ENCODE results near the gene PARD6G.

The PARD6G gene

DNA sequence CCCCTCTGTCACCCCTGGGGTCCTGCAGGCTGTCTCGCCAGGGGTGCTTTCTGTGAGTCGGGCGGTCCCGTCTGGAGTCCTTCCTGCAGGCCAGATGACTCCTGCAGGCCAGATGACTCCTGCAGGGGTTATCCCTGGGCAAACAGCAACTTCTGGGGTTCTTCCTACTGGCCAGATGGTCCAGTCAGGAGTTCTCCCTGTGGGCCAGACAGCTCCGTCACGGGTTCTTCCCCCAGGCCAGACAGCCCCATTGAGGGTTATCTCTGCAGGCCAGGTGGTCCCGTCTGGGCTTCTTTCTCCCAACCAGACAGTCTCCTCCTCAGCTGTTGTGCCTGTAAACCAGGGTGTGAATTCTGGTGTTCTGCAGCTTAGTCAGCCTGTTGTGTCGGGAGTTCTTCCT, 110.6 kb downstream of the PARD6G start:
- DNase-seq, result peak; percentile 20

DNA sequence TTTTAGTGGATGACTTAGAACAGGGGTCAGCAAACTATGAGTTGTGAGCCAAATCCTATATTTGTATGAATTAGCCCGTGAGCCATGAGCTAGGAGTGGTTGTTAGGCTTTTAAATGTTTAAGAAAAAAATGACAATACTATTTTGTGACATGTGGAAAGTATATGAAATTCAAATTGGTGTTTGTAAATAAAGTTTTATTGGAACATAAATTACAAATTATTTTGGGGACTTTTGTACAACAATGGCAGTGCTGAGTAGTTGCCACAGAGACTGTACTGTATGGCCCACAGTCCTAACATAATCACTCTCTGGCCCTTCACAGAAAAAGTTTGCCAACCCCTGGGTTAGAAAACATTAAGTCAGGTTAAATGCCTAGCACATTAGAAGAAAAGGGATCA, 112.2 kb downstream of the PARD6G start:
- DNase-seq, result no peak

DNA sequence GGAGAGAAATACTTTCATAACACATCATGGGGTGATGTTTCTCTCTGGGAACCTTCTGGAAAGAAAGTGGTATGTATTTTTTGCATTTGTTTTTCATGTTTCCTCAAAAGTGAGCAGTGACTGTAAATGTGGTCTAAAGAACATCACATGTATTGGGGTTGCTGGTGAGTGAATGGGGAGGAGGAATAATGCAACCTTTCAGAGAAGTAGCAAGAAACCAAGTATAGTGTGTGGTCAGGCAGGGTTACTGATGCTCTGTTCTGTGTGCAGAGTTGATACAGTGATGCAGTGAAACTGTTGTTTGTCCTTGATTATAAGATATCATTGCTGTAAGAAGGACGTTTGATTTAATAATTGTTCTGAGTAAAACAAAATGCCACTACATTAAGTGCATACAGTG, 114.2 kb downstream of the PARD6G start:
- DNase-seq, result no peak

DNA sequence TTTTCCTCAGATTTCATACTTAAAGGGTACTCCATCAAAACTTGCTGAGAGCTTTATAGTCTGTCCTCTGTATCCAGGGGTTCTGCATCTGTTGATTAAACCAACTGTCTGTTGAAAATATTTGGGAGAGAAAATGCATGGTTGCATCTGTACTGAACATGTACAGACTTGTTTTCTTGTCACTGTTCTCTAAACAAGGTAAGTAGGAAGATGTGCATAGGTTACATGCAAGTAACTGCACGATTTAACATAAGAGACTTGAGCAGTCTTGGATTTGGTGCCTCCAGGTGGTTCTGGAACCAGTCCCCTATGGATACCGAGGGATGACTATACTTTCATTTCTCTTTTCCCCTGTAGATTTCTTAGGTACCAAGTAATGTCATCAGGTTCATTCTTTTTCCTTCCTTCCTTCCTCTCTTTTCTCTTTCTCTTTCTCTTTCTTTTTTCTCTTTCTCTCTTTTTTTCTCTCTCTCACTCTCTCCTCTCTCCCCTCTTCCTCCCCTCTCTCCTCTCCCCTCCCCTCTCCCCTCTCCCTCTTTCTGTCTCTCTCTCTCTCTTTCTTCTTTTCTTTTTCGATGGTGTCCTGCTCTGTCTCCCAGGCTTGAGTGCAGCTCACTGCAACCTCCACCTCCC, 115.0 kb downstream of the PARD6G start:
- no peak for DNase-seq

DNA sequence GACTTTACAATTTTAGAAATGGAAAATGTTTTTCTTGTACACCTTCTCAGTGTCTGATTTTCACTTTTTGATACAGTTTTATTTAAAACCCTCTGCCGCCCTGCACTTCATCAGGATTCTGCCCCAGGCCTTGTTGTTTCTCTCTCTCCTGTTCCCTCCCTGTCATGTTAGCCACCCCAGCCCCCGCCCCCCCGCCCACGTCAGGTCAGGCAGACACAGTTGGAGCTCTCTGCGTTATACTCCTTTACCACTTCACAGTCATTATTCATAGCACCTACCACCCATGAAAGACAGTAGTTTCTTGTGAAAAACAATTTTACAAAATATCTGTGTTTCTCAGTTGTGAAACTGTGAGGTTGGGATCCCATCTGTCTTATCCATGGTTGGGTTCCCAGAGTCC, 116.8 kb downstream of the PARD6G start:
- no peak for DNase-seq

DNA sequence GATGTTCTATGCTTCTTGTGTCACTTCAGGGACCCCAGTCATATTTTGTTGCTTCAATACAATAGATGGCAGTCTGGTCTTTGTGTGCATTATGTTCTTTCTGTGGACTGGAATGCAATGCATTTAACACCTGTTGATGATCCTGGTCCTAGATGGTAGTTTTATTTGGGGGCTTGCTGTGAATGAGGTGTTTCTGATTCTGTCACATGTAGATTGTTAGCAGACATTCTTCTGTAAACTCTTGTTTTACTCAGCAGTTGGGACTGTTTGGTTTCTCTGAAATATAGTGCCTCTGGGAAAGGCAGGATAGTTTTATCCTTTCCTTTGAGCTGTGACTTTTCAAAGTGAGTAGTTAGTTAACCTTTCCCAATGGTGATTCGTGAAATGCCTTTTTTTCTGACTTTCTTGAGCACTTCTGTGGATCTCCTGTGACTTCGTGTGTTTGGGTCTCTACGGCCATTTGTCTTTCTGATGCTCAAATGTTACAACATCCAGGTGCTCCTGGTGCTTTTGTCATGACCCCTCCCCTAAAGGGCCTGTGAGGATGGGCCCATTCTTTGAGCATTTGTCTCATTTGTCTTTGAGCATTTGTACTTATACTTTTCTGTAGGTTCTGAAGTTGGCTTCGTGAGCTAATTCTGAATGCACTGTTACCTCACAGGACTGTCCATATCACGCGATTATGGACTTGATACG, 117.5 kb downstream of the PARD6G start:
- no peak for DNase-seq

DNA sequence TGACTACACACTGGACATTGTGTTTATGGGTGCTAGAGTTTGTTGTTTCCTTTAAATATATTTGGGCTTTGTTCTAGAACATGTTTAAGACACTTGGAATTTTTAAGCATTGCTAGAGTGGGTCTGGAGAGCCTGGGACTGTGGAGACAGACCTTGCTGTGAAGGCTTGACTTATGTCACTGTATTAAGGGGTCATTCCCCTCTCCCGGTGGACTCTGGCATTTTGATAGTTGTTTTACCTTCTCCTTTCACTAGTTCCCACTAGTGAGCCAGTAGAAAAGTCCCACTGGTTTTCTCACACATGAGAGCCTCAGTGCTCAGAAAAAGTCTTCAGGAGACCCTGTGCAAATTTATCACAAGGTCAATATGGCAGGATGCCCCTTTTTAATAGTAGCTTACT, 119.7 kb downstream of the PARD6G start:
- no peak for DNase-seq

DNA sequence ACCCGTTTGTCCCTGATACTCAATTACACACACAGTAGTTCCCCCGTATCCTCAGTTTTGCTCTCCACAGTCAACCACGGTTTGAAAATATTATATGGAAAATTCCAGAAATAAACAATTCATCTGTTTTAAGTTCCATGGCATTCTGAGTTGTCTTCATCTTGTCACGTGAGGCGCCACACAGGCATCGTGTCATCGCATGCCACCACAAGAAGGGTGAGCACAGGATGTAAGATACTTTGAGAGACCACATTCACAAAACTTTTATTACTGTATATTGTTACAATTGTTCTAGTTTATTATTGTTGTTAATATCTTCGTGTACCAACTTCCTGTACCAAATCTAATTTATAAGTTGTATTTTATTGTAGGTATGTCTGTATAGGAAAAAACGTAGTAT, 120.5 kb downstream of the PARD6G start:
- no peak for DNase-seq

DNA sequence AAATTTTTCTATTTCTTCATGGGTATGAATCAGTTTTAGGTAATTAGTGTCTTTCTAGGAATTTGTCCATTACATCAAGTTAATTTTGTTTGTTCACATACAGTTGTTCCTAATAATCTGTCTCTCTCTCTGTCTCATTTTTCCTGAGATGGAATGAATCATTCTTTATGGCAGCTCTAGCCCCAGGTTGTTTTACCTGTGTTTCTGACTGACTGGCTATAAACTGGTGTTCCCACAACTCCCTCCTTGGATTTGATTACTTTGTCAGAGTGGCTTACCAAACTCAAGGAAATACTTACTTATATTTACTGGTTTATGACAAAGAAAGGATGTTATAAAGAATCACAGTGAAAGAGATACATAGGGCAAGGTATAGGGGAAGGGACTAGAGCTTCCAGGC, 123.2 kb downstream of the PARD6G start:
- no peak for DNase-seq

DNA sequence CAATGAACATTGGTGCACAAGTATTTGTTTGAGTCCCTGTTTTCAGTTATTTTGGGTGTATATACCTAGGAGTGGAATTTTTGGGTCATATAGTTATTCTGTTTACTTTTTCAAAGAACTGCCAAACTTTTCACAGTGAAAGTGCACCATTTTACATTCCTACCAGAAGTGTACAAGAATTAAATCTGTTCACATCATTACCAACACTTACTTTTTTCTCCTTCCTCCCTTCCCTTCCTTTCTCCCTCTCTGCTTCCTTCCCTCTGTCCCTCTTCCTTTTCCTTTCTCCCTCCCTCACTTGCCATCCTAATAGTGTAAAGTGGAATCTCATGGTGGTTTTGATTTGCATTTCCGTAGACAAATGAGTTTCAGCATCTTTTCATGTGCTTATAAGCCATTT, 126.4 kb downstream of the PARD6G start:
- DNase-seq, result no peak

DNA sequence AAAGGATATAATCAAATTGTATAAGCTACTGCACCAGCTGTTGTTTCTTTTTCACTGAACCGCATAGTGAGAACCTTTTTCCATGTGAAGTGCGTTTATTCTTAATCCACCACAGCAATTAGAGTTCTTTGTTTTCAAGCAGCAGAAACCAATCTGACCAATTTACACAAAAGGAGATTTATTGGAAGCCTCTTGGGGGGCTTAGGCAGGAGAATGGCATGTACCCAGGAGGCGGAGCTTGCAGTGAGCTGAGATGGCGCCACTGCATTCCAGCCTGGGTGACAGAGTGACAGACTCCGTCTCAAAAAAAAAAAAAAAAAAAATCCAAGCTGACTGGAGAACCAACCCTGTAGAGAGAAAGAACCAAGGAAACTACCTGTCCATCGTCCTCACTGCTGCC, 128.2 kb downstream of the PARD6G start:
- no peak for DNase-seq

DNA sequence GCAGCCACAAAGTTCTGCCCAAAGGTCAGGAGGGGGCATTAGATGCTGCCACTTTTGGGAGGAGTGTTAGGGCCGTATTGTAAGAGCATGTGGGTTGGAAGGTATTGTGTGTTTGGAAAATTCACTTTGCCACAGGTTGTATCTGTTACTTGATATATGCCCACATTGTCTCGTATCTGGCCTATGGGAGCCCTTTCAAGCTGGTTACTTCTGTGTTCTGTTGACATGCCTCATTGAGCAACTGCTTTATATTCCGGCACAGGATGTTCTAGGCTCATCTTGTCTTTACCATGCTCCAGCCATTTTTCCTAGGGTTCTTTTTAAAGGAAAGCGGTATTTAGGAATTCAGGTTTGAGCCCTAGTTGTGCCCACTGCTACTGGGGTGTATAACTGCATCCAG, 132.3 kb downstream of the PARD6G start:
- DNase-seq, result no peak

DNA sequence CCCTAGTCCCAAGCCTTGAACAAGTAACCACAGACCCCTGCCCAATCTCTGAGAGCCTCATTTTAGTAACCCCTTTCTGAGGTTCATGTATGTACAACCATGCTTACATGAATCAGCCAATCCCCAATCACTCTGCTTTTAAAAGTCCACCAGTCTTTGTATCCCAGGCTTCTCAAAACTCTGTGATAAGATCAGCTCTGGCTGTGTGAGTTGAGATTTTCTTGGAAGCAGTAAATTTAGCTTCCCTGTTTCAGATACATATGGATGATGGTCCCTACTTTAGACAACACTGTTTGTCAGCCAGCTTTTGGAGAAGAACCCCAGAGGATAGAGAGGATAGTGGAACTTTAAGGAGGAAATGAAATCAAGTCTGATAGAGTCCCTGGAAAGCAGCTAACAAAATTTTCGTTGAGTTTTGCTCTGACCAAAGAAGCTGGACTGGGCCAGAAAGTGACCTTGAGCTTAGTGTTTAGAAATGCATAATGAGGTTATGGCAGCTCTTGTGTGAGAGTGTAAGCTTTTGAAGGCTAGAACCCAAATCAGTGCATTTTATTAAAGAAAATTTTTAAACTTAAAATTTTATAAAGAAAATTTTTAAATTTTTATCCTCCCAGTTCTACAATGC, 134.6 kb downstream of the PARD6G start:
- no peak for DNase-seq

DNA sequence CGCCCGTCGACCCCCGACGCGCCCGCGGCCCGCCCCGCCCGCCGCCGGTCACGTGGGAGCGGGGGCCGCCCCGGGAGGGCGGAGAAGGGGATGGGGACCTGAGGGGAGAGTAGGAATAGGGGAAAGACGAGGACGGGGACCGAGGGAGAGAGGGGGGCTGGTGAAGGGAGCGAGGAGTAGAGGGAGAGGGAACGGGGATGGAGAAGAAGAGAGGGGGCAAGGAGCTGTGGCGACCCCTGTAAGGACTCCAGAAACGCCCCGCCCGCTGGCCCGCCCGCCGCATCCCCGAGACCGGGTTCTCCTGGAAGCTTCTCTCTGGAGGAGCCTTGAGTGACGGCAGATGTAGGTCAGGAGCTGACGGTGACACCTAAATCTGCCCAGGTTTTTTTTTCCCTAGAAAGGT, 137.6 kb downstream of the PARD6G start:
- DNase-seq, result no peak

DNA sequence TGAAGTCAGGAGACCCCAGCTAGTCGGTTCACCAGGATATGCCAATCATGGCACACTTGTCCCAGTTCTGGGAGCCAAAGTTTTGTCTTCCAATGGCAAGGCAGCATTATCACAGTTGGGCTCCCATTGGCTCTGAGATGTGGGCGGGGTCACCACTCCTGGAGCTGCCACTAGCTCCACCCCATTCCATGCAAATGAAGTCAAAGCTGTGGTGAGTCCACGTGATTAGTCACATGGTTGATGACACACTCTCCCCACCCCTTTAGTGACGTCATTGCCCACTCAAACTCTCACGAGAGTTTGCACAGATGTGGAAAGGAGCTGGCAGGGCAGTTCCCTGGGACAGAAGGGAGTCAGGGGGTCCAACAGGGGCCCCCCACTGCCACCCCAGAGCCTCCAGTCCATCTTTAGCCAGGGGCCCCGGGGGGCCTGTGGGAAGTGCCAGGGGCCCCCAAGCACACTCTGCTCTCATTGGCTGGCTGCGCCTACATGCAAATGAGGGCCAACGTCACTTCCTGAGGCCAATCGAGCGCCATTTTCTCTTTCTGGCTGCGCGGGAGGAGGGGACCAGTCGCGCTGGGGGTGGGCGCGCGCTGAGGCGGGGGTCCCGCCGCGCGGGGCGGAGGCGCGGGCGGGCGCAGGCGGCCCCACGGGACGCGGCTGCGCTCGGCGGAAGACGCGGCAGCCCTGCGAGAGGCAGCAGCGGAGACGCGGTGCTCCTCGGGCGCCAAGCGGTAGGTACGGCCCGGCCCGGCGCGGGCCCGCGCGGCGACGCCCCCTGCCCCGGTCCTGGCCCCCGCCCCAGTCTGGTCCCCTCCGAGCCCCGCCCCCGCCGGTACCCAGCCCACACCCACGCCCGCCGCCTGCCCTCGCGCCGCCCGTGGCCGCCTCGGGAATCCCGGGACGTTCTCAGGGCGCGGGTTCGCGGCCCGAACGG, 138.3 kb downstream of the PARD6G start, which contains the start of gene ADNP2:
Gene ADNP2, plus strand, starts transcription at position 524 of the 937 bp plus-strand sequence. CDS start 8,281 bp downstream, outside the sequence.
- peak; percentile 82 for DNase-seq

DNA sequence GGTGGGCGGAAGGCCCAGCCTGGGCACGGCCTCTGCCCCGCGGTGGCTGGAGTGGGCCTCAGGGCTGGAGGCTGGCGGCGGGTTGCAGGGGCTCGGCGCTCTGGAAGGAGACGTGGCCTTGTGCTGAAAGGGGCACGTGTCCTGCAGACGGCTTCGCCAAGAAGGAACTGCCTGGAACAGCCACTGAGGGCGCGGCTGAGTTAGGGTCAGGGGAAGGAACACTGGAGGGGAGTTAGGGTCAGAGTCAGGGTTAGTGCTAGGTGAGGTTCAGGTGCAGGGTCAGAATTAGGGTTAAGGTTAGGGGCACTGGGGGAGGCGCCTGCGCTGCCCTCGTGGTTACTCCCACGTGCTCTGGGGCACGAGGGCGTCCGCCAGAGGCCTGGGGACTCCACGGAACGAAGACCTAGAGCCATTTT, 139.2 kb downstream of the PARD6G start:
- DNase-seq, result no peak

DNA sequence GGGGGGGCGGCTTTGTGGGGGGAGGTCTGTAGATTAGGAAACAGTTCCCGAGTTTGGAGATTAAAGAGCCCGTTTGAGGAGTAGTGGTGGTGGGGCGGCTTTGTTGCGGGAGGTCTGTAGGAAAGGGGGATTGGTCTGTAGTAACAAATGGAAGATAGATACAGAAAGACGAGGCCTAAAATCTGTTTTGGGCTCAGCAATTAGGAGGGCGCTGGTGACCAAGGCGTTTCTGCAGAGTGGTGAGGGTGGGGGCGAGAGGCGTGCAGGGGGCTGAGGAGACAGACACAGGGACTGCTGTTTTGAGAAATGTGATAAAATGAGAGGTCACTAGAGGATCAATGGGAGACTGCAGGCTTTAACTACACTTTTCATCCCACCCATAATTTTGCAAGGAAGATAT, 139.9 kb downstream of the PARD6G start:
- DNase-seq, result no peak
